NCI-H2107 treated with DMSO at 0.1 percent for 48 hours (cell line): ENCODE measurements around the gene PFKM.
"Not testable (repeated sequence)": the region's sequence is repeated elsewhere in the genome, so short reads cannot be mapped to it uniquely, and the experiment has no call there.

Experiments
- DNase-seq: peaks from one replicate; lab custom pipeline; 2025; ENCODE audit not compliant: unreplicated experiment; lab: John Stamatoyannopoulos, UW

Gene PFKM

DNA sequence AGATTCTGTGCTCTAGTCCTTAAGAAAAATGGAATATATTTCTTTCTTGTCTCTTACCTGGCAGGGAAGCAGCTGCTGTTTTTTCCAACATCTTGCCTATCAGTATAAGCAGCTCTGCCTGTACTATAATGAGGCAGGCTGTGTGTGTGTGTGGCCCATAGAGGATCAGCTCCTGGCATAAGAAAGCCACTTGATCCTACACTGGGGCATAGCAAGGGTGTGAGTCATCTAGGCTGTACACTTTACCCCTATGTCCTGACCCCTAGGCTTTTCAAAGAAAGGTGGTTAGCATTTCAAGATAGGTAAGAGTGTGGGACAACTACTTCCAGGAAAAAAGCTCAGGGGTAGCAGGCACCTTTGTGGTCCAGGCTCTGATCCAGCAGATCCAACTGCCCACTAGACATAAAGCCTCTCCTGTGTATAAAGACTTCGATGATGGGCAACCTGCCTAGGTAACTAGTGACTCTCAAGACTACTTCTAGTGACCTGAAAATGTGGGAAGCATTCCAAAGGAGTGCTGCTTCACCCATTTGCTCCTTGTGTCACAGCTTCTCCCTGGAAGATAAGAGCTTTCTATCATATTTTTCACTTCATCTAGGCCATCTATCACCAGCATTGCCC, 8.4 kb upstream of the PFKM start:
- no peak for DNase-seq

DNA sequence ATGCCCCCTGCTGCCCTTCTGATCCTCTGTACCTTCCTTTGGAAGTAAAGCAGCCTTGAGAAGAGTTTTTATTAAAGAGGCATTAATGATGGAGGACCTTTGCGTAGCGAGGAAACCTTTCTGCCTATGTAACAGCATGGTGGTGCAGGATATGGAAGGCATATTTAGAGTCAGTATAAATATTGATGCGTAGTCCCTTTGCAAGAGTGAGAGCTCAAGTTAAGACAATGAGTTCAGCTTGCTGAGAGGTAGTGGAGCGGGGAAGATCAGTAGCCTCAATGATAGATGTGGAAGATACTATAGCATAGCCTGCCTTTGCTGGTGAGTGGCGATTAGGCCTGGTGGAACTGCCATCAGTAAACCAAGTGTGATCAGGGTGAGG, 7.9 kb upstream of the PFKM start:
- DNase-seq: not testable (repeated sequence)

DNA sequence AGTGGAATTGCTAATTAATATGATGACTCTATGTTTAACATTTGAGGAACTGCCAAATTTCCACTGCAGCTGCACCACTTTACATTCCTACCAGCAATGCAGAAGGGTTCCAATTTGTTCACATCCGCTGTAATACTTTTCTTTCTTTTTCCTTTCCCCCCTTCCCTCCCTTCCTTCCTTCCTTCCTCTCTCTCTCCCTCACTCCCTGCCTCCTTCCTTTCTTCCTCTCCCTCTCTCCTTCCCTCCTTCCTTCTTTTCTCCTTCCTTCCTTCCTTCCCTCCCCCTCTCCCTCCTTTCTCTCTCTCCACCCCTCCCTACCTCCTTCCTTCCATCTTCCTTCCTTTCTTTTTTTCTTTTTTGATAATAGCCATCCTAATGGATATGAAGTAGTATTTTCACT, 3.2 kb upstream of the PFKM start:
- DNase-seq: no peak

DNA sequence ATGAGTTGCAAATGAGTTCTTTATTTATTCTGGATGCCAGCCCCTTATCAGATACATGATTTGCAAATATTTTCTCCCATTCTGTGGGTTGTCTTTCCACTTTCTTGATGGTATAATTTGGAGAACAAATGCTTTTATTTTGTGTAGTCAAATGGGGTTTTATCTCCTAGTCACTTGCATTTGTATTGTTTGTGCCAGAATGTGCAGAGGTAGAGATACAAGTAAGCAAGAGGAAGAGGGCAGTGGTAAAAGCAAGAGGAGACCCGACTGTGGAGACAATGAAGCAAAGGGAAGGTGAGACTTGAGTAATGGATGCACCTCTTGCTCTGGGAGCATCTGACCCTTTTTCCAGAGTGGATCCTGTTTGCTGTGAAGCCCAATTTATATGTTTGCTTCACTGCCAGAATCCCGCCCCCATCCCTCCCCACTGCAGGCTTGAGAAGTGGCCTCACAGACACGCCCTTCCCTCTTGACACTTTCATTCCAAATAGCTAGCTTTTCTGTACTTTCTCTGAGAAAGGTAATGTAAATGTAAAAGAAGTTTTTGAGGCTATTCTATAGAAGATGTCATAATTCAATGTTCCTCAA, 786 bp upstream of the PFKM start:
- DNase-seq: no peak

DNA sequence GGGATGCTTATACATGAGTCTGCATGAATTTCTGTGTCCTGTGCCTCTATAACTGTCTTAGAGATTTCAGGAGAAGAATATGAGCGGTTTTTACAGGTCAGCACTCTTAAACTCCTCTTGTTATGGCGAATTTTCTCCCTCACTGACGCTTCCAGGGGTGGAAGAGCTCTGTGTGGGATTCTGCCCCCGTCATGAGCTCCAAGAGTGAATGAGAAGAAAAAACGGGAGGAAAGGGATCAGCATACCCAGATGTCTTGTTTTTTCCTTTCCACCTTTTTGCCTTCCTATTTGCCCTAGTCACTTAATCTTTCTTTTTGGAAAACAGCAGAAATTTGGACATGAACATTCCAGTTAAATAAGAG, 651 bp downstream of the PFKM start:
- no peak for DNase-seq

DNA sequence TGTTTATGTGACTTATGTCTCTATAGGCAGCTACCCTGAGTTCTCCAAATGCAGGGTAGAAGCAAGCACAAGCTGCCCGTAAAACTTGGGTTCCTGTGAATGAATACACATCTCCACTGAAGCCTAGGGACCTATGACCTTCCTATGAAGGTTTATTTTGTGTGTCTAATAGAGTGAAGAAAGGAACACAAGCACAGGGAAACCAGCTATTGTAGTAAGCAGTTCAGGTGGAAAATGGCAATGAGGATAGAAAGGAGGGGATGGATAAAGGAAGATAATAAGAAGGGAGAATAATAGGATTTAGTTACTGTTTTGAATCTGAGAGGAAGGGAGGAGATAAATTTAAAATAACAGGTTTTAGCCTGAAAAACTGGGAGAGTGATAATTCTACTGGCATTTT, 2.4 kb downstream of the PFKM start:
- DNase-seq: no peak

DNA sequence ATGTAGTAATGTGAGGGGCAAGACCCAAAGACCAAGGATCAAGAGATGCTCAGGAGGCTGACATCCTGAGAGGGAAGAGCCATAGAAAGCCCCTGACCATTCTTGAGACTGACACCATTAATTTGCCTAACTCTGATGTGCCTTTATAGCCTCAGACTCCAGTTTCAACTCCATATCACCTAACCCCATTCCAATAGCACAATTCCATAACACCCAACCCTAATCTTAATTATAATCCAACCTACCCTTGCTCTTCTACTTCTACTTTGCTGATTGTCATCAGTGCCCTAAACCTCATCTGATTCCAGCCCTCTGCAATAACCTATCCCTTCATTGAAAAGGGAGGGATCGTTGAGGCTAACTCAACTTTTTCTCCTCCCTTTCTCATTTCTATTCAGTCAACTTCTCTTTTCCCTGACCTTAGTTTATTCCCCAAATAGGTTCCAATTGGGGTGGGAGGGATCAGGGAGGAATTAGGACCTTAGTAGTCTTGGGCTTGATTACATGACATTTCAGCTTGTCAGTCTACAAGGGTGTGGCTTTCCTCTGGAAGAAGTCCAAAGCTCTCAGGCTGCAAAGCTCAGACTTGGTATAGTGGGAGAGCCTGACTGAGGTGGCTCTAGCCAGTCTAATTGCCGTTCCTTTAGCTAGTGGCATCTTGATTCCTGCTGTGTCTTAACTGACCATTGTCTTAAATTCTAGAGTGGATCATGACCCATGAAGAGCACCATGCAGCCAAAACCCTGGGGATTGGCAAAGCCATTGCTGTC, 3.1 kb downstream of the PFKM start:
- DNase-seq: no peak

DNA sequence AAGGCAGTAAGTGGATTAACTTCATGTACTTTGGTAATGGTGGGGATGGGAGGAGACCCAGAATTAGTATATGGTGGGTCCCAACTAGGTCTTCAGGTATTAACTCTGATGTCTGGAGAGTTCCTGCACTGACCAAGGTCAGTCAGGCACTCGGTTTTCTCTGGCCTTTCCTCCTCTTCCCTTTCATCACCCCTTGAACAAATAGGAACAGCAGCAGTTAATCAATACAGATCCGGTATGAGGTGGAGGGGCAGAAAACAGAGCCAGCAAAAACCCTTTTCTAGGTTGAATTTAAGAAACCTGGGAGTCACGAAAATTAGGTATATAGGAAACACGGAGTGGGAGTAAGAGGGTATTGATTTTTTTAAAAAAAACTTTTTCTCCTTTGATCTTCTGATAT, 4.0 kb downstream of the PFKM start:
- no peak for DNase-seq

DNA sequence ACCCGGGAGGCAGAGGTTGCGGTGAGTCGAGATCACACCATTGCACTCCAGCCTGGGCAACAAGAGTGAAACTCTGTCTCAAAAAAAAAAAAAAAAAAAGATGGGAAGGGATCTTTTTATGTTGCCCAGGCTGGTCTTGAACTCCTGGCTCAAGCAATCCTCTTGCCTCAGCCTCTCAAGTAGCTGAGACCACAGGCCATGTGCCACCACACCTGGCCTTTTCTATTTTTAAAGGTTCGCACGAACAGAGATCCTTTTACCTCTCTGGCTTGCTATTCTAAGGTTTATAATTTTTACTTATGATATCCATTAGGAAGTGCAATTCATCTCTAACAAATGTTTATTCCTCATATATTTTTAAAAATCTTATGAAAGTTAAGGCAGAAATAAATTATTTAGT, 6.4 kb downstream of the PFKM start:
- not testable (repeated sequence) for DNase-seq

DNA sequence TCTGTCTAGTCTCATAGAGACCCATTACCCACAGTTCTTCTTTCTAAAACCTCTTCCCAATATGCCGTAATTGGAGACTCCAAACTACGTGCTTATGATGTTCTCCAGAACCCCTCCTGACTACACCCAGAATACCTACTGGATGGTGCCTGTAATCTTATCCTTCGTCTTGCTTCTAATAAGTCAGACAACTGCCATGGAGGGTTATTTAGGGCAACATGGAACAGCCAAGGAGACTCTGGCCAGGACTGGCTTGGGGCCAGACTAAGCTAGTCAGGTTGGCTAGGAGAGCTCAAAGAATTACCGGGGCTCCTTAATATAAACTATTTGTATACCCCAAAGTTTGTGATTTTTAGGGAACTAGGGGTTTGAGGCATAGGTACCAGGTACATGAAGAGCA, 6.8 kb downstream of the PFKM start:
- DNase-seq: no peak

DNA sequence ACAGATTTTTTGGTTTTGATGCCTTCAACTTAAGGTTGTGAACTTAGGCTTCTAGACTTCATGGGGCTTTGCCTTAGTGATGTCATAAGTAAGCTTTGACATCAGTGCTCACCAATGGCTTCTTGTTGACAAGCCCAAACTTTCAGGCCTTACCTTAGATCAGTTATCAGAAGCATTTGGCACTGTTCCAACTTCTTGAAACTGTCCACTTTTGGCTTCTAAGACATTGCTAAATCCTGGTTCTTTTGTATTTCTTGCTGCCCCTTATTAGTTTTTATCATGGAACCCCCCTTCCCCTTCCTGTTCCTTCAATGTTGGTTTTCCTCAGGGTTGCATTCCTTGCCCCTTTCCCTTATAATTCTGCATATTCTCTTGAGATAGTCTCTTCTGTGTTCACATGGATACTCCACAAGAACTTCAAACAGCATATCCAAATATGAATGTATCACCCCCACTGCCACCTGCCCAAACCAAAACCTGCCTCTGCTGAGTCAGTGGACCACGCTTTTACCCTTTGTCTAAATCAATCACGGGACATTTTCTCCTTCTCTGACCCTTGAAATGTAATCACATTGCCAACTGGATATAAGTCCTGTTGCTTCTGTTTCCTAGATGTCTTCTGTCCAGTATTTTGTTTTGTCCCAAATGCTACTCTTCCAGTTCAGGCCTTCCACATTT, 7.9 kb downstream of the PFKM start:
- no peak for DNase-seq

DNA sequence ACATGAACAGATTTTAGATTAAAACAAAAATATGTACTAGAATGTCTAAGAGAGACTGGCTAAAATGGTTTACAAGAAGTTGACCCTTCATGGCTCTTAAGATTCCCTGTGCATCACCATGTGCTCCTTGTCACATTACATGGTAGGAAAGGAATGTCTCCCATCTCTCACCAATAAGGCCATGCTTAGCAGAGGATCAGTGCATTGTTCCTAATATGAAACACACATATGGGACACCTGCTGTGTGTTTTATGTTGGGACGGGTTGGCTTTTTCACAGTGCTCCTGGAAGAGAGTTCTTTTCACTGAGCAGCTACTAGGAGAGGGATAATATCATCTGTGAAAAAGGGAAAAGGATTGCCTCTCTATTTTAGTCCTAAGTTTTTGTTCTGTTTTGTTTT, 9.6 kb downstream of the PFKM start:
- no peak for DNase-seq

DNA sequence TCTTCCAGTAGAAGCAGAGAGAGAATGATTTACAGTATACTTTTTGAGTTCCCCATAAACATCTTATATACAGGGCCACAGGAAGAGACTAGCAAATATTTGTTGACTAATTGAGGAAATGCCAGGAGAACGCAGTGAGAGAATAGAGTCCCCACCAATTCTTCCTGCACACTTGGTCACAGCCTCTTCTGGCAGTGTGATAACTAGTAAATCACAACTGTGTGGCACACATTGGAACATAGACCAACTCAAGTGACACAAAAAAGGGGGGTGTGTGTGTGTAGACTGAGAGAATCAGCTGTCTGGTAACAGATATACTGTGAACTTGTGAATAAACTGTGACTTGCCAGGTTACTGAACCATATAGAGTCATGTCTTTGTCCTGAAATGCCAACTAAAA, 10.2 kb downstream of the PFKM start:
- DNase-seq: no peak

DNA sequence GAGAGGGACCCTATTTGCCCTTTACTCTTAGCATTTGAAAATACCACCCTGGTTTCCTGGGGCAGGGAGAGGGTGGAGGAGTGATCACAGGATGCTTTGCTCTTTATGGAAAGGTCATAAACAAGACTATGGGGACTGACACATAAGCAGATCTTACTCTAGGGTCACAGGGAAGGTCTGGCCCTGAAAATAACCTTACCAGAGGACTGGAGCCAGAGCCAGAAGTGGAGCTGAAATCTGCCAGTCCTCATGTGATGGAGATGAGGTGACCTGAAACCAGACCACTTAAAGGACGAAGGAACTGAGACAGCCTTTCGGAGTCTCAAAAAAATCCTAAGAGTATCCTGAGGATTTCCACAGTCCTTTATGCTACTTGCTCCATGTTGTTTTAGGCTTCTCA, 12.4 kb downstream of the PFKM start:
- no peak for DNase-seq

DNA sequence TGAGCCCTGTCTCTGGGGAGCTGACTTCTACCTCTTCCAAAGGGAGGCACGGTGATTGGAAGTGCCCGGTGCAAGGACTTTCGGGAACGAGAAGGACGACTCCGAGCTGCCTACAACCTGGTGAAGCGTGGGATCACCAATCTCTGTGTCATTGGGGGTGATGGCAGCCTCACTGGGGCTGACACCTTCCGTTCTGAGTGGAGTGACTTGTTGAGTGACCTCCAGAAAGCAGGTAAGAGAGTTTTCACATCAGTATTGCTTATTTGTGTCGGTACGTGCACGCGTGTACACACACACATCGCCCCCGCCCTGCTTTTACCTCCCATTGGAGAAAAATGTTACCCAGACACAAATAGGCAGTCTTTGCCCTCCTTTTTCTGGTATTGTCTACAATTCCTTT, 13.7 kb downstream of the PFKM start:
- DNase-seq: no peak

DNA sequence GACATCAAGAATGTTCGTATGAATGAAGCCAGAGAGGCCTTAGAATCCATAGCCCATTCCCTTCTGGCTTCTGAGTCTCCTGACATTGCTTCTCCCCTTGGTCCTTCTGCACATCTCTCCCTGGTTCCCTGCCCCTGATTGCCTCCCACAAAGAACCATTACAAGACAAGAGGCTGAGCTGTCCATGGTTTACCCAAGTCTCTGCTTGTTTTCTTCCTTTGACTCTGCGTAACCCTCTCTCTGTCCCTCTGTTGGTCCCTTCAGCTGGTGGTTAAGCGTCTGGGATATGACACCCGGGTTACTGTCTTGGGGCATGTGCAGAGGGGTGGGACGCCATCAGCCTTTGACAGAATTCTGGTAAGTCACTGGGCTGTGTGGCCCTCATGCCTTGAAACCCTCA, 15.9 kb downstream of the PFKM start:
- no peak for DNase-seq

DNA sequence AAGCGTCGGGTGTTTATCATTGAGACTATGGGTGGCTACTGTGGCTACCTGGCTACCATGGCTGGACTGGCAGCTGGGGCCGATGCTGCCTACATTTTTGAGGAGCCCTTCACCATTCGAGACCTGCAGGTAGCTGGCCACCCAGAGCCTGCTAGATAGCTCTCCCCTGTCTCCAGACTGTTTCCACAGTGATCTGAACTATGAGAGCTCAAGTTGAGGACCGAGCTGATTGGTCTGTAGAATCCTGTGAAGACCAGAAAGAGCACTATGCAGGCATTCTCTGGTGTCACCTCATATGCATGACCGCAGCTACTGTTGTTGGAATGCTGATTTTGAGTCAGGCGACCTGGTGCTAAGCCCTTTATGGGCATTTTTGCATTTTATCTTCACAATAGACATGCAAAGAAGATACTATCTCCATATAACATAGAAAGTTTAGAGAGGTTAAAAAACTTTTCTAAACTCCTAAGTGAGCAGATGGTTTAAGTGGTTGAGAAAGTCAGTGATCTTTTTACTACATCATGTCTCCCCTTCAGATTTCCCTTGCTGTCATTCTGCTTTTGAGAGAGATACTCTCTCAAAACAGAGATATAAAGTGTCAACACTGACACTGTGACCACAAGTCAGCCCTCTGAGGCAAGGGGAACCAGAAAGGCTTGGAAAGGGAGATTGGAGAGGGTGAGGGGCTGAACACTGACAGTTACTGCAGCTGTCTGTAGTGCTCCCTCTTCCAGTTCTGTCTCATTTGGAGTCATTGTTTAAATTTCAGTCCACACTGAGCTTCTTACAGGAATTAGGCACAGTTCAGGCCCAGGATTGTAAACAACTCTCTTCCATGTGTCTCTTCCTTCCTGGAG, 23.9 kb downstream of the PFKM start:
- no peak for DNase-seq

DNA sequence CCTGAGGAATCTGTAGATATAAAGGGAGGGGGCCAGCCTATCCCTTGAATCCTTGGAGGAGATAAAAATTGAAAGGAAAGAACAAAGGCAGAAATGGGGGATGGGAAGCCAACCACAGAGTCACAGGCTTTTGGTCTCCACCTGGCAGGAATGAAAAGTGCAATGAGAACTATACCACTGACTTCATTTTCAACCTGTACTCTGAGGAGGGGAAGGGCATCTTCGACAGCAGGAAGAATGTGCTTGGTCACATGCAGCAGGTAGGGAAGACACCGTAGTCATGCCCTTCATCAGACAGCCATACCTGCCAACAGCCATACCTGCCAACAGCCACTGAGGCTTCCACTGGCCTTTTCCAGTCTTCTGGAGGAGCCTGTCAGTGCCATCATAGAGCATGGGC, 24.7 kb downstream of the PFKM start:
- DNase-seq: no peak

DNA sequence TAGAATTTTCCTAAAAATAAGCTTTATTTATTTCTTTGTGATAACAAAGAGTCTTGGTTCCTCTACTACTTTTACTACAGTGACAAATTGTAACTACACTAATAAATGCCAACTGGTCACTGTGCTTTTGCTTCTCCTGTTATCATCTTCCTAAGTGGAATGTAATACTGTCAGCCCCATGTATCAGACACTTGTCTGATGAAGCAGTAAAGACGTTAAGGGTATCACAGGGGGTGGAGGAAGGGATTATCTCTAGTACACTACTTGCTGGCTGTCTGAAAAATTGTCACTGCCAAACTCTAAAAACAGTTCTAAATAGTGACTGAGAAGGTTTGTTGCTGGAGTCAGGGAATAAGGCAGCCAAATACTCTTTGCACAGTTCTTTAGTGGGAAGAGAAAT, 26.8 kb downstream of the PFKM start:
- DNase-seq: no peak

DNA sequence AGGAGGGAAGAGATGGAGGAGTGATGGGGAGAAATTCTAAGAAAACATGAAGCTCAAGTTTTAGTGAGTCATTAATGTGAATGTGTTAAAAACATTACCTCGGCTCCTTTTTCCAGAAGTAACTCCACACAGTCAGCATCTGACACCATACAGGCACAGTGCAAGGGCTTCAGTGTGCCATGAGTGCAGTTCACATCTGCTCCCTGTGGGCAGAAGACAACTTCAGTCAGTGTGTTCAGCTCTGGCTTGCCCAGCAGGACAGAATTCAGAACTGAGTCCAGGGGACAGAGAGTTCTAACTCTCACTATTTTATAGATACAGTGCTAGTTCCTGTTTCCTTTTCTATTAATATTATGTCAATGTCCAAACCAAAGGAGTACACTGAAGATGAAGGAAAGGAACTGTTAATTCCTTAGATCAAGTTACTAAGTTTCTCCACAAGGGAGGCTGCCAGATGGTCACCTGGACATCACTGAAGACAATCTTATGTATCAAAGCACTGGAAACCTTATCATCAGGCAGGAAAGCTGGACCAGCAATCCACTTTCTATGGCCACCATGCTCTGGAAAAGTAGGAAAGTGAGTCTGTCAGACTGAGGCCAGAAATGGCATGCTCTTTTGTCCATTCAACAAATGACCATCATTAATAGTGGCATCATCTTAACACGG, 32.1 kb downstream of the PFKM start:
- no peak for DNase-seq

DNA sequence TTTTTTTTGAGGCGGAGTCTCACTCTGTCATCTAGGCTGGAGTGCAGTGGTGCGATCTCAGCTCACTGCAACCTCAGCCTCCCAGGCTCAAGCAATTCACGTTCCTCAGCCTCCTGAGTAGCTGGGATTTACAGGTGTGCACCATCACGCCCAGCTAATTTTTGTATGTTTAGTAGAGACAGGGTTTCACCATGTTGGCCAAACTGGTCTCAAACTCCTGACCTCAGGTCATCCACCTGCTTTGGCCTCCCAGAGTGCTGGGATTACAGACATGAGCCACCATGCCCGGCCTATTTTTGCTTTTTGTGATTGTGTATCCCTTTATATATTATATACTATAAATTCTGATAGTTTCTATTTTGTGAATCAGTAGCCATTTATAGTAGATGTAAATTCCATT, 36.6 kb downstream of the PFKM start:
- DNase-seq: not testable (repeated sequence)
